CD4-positive, alpha-beta T cell treated with Interleukin-15 for 1 hour (primary cell): ENCODE measurements around the gene NCOA4.
A peak's percentile ranks its signal among the peaks of the same experiment; 100 is the strongest.
"Not testable (repeated sequence)": the region's sequence is repeated elsewhere in the genome, so short reads cannot be mapped to it uniquely, and the experiment has no call there.

Source experiments
- DNase-seq: peaks from one replicate; pipeline ENCODE4 v3.0.0-alpha.2; 2020

NCOA4 gene

GRCh38 chr10:46030091-46030937 lies at the start of gene NCOA4:
TSS of gene NCOA4 (minus strand) at chr10:46030623. CDS start at chr10:46016680, 13,943 bp downstream.
- DNase-seq: peak; percentile 97

- DNase-seq: no peak
Observed at GRCh38 chr10:46079831-46080585, 49.6 kb upstream of the NCOA4 start.

GRCh38 chr10:46077731-46078413 lies 47.4 kb upstream of the NCOA4 start:
- DNase-seq: no peak

GRCh38 chr10:46077141-46077554 lies 46.7 kb upstream of the NCOA4 start:
- DNase-seq: no peak

GRCh38 chr10:46075869-46076268 lies 45.4 kb upstream of the NCOA4 start:
- DNase-seq: no peak

- DNase-seq: no peak
Observed at GRCh38 chr10:46074196-46074946, 43.9 kb upstream of the NCOA4 start.

DNA sequence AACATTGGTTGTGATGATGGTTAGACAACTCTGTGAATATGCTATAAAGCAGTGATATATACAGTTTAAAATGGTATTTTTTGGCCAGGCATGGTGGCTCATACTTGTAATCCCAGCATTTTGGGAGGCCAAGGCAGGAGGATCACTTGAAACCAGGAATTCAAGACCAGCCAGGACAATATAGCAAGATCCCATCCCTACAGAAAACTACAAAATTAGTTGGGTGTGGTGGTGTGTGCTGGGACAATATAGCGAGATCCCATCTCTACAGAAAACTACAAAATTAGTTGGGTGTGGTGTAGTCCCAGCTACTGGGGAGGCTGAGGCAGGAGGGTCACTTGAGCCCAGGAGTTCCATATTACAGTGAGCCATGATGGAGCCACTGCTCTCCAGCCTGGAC lies 43.1 kb upstream of the NCOA4 start:
- no peak for DNase-seq

DNA sequence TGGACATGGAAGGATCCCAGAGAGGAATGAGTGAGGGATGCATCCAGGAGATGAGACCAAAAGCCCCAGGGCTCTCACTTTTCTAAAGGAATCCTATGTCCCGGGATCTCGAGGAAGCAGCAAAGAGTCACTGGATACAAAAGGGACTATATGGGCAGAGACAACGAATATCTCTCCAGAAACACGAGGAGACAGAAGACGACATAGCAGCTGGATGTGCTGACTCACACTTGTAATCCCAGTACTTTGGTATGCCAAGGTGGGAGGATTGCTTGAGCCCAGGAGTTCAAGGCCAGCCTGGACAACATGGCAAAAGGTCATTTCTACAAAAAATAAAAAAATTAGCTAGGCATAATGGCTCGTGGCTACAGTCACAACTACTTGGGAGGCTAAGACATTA lies 40.3 kb upstream of the NCOA4 start:
- no peak for DNase-seq

GRCh38 chr10:46069771-46070463 lies 39.5 kb upstream of the NCOA4 start:
- DNase-seq: no peak

- DNase-seq: no peak
Observed at GRCh38 chr10:46068905-46069304, 38.5 kb upstream of the NCOA4 start.

DNA sequence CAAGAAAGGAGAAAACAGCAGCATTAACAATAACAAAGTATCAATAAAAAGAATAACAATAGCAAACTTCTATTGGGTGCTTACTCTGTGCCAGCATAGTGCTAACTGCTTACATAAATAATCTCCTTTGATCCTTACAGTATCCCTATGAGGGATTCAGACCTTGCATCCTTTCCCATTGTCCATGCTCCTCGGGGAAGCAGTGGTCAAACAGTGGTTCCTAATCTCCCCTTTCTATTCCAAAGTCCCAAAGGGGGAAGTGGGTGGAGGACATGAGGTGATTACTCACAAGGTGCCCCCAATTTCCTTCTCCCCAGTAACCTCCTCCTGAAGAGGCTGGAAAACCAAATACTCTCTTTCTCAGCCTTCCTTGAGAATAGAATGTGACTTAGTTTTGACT lies 37.7 kb upstream of the NCOA4 start:
- no peak for DNase-seq

DNA sequence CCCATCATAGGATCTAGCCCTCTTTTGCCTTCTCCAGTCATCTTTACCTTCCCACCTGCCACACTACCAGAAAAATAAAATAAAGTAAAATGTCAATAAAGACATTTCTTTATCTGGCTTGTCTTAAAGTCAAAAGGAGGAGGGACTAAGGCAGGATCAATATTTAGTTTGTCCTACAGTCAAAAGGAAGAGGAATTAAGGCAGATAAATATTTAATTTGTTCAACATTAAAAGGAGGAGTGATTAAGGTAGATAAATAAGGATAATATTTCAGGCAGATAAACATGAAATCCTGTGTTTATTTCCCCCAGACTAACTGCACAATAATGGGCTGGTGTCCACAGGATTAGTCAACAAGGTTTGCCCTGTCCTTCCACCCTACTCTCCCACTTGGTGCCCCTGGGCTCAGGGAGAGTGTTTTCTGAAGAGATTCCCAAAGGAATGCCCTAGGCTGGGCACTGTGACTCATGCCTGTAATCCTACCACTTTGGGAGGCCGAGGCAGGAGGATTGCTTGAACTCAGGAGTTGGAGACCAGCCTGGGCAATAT lies 33.9 kb upstream of the NCOA4 start:
- DNase-seq: no peak

GRCh38 chr10:46062723-46063428 lies 32.5 kb upstream of the NCOA4 start:
- no peak for DNase-seq

GRCh38 chr10:46060706-46061105 lies 30.3 kb upstream of the NCOA4 start:
- DNase-seq: no peak

- not testable (repeated sequence) for DNase-seq
Observed at GRCh38 chr10:46057927-46058326, 27.5 kb upstream of the NCOA4 start.

GRCh38 chr10:46057038-46057437 lies 26.6 kb upstream of the NCOA4 start:
- no peak for DNase-seq

DNA sequence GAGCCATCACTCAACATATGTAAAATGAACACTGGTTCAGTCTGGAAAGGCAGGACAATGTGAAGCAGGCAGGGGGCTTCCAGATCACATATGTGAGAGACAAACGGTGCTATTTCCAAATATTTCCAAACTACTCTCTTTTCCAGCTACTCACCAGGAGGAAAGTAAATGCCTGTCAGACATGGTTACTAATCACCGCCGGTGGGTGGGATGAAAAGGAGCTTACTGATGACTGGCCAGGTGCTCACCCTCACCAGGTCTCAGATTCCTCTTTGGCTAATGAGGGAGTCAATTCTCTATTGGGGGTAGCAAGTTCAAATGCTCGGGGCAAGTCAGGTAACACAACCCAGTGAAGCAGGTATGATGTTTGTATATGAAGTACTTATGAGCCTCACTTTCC lies 25.3 kb upstream of the NCOA4 start:
- no peak for DNase-seq

DNA sequence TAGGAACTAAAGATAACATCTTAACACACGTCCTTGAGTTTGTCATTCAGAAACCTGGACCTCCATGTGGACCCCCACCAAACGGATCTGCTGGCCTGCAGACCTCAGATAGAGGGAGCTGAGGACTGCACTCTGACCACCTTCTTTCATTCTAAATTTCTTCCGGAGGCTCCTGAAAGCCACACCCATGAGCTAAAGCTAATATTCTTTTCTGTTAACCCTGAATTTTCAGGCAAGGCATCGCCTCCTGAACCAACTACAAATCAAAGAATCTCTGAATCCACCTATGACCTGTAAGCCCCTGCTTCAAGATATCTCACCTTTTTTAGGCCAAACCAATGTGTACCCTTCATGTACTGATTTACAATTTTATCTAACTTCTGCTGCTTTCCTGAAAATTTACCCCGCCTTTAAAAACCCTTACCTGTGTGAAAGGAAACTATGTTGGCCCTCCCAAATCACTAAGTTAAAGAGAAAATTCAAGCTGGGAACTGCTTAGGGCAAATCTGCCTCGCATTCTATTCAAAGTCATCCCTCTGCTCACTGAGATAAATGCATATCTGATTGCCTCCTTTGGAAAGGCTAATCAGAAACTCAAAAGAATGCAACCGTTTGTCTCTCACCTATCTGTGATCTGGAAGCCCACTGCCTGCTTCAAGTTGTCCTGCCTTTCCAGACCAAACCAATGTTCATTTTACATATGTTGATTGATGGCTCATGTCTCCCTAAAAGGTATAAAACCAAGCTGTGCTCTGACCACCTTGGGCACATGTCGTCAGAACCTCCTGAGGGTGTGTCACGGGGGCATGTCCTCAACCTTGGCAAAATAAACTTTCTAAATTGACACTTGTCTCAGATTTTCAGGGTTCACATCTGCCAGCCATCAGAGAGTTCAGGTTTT lies 23.4 kb upstream of the NCOA4 start:
- DNase-seq: no peak

GRCh38 chr10:46052791-46053375 lies 22.5 kb upstream of the NCOA4 start:
- no peak for DNase-seq
